GM13976 (cell line): ENCODE measurements around the gene ST8SIA3.
"Not testable (repeated sequence)": the region's sequence is repeated elsewhere in the genome, so short reads cannot be mapped to it uniquely, and the experiment has no call there.

Experiments
- DNase-seq: peaks from one replicate; pipeline ENCODE4 v3.0.0; 2012; ENCODE audit warnings: low spot score
- in situ Hi-C: fragments of 300-500 bp; cut with MboI; formaldehyde crosslinking; loops from one replicate; pipeline ENCODE4 v1.12.0; 2022; ENCODE audit warnings: low sequenced_read_pairs, mixed read lengths, inconsistent platforms; ENCODE audit not compliant: unreplicated experiment
- TF ChIP-seq, protein P1 (sequence below): IDR thresholded peaks from 2 replicates; pipeline ENCODE4 v1.5.1; 2012; ENCODE audit warnings: borderline replicate concordance, mild to moderate bottlenecking; ENCODE audit not compliant: insufficient read depth; ENCODE audit errors: extremely low read depth, missing control alignments, control extremely low read depth

ST8SIA3 gene

DNA sequence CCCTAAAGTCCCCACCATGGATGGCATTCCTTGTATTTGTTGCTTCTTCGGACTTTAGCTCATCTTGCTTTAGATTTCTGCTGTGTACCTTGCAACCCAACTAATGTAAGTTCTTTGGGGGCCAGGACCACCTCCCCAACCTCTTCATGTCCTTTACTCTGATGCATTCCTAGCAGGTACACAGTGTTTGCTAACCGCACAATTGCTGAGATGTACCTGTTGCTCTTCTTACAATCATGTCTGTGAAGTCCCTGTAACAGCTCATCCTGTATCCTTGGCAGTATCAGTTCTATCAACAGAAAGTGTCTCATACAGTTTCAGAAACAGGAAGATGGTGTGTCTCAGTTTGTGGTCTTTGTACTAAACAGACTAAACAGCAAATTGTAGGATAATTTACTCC, 24.1 kb downstream of the ST8SIA3 start:
- DNase-seq, result no peak
- in situ Hi-C loops, result no loop called here
- TF ChIP-seq, protein P1, sequence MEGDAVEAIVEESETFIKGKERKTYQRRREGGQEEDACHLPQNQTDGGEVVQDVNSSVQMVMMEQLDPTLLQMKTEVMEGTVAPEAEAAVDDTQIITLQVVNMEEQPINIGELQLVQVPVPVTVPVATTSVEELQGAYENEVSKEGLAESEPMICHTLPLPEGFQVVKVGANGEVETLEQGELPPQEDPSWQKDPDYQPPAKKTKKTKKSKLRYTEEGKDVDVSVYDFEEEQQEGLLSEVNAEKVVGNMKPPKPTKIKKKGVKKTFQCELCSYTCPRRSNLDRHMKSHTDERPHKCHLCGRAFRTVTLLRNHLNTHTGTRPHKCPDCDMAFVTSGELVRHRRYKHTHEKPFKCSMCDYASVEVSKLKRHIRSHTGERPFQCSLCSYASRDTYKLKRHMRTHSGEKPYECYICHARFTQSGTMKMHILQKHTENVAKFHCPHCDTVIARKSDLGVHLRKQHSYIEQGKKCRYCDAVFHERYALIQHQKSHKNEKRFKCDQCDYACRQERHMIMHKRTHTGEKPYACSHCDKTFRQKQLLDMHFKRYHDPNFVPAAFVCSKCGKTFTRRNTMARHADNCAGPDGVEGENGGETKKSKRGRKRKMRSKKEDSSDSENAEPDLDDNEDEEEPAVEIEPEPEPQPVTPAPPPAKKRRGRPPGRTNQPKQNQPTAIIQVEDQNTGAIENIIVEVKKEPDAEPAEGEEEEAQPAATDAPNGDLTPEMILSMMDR, result no peak

DNA sequence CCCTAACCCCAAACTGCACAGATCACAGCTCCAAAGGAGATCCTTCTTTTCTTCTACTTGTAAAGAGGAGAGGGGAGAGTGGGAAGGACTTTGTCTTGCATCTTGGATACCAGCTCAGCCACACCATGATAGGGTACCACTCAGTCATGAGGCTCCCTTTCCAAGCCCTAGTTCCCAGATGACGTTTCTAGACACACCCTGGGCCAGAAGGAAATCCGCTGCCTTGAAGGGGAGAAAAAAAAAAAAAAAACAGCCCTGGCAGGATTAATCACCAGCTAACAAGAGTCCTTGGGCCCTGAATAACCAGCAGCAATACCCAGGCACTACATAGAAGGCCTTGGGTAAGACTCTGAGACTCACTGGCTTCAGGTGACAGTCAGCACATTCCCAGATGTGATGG, 36.9 kb downstream of the ST8SIA3 start:
- in situ Hi-C loops, result no loop called here
- TF ChIP-seq, protein P1, result no peak
- no peak for DNase-seq

DNA sequence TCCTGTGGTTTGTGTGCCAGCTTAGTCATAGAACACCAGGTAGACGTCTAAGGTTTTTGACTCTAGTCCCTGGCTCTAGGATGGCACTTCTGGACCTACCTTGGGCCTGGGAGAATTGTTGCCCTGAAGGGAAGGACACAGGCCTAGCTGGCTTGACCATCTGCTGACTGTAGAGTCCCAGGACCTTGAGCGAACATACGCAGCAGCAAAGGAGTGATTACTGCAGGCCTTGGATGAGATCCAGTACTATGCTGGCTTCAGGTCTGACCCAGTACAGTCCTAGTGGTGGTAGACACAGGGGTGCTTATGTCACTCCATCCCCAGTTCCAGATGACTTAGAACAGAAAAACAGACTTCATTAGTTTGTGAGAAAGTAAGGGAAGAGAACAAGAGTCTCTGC, 37.7 kb downstream of the ST8SIA3 start:
- in situ Hi-C loops, result no loop called here
- TF ChIP-seq, protein P1, result no peak
- no peak for DNase-seq

DNA sequence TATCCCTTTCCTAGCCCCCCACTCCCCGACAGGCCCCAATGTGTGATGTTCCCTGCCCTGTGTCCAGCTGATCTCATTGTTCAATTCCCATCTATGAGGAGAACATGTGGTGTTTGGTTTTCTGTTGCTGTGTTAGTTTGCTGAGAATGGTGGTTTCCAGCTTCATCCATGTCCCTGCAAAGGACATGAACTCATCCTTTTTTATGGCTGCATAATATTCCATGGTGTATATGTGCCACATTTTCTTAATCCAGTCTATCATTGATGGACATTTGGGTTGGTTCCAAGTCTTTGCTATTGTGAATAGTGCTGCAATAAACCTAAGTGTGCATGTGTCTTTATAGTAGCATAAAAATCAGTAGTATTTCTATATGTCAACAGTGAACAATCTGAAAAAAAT, 42.4 kb downstream of the ST8SIA3 start:
- in situ Hi-C loops, result not testable (repeated sequence)

DNA sequence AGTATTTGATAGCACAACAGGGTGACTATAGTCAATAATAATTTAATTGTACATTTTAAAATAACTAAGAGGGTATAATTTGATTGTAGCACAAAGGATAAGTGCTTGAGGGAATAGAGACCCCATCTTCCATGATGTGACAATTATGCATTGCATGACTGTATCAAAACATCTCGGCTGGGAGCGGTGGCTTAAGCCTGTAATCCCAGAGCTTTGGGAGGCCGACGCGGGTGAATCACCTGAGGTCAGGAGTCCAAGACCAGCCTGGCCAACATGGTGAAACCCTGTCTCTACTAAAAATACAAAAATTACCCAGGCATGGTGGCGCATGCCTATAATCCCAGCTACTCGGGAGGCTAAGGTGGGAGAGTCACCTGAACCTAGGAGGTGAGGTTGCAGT, 44.5 kb downstream of the ST8SIA3 start:
- in situ Hi-C loops, DNase-seq: not testable (repeated sequence)

More for the DNA sequence above, 42.4 kb downstream of the ST8SIA3 start:
- DNase-seq, result not testable (repeated sequence)

DNA sequence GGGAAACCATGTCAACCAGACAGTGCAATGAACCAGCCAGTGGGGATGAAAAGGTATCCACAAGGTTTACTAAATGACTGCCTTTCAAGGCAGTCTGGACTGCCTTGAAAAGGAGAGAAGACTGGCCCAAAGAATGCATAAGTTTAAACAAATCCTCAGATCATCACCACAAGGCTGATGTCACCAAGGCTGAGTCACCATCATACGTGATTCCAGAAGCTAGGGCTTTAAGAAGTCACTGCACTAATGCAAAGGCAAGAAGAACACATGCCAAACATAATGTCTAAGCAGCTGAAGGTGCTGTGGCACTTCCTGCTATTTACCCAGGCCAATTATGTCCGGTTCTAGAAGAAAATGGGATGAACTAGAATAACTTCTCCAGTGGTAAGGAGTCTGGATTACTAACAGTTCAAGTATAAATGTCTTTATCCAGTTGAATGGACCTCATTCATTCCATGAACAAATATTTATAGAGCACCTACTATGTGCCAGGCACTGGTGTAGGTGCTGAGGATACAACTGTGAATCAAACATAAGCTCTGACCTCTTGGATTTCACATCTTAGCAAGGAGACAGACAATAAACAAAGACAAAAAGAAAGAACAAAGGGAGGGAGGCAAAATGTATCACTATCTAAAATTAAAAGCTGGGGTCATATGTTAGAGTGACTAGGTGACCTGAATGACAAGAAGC, 45.2 kb downstream of the ST8SIA3 start:
- in situ Hi-C loops, result no loop called here
- no peak for DNase-seq
- TF ChIP-seq, protein P1, result no peak

DNA sequence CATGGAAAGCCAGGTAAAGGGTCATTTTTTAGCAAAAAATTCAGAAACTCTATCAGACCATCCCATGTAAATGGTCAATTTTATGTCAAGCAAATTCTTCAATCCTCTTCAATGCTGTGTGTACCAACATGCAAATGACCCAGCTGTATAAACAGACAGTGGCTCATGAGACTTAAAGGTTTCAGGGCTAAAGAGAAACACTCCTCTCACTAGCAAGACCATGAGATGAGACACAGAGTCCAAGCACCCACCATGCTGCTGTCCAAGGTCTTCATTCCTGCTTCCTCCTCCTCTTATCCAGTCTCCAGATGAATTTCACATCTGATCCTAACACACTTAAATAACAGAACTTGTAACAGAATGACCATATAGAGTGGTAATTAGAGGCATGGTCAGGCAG, 52.0 kb downstream of the ST8SIA3 start:
- no peak for DNase-seq
- in situ Hi-C loops, result no loop called here
- TF ChIP-seq, protein P1, result no peak

DNA sequence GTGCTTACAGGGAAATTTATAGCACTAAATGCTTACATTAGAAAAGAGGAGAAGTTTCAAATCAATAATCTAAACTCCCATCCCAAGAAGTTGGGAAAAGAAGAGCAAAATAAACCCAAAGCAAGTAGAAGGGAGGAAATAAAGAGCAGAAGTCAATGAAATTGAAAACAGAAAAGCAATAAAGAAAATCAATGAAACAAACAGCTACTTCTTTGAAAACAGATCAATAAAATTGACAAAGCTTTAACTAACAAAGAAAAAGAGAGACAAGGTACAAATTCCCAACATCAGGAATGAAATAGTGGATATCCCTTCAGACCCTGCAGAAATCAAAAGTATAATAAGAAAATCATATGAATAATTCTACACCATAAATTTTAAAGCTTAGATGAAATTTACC, 57.3 kb downstream of the ST8SIA3 start:
- TF ChIP-seq, protein P1, result no peak
- in situ Hi-C loops, result no loop called here
- no peak for DNase-seq
